NCI-H1092 treated with DMSO at 0.1 percent for 48 hours (cell line): ENCODE data around the gene ZNF614.
"Not testable (repeated sequence)": the region's sequence is repeated elsewhere in the genome, so short reads cannot be mapped to it uniquely, and the experiment has no call there.

ENCODE experiments used
- DNase-seq: peaks from one replicate; lab custom pipeline; 2025; lab: John Stamatoyannopoulos, UW

The ZNF614 gene

GRCh38 chr19:52028027-52028779 is at the start of gene ZNF614:
TSS of gene ZNF614 (minus strand) at chr19:52028379. CDS start at chr19:52025745, 2,634 bp downstream.
- peak; percentile 84 for DNase-seq

GRCh38 chr19:52070496-52070895 is 42.3 kb upstream of the ZNF614 start:
- no peak for DNase-seq

- no peak for DNase-seq
Measured at GRCh38 chr19:52069653-52070052, 41.5 kb upstream of the ZNF614 start.

- no peak for DNase-seq
Measured at GRCh38 chr19:52066258-52066863, 38.2 kb upstream of the ZNF614 start.

- DNase-seq: no peak
Measured at GRCh38 chr19:52065399-52065798, 37.2 kb upstream of the ZNF614 start.

GRCh38 chr19:52056480-52056879 is 28.3 kb upstream of the ZNF614 start:
- DNase-seq: not testable (repeated sequence)

- not testable (repeated sequence) for DNase-seq
Measured at GRCh38 chr19:52051736-52052135, 23.6 kb upstream of the ZNF614 start.

- DNase-seq: peak; percentile 85
Measured at GRCh38 chr19:52048555-52049501, 20.6 kb upstream of the ZNF614 start, which contains the start of gene ZNF432. TSS of gene ZNF432 (minus strand) at chr19:52048838. CDS start at chr19:52046868, 1,970 bp downstream.

GRCh38 chr19:52039169-52039568 is 11.0 kb upstream of the ZNF614 start:
- DNase-seq: no peak

GRCh38 chr19:52034051-52034728 is 6.0 kb upstream of the ZNF614 start:
- DNase-seq: no peak

GRCh38 chr19:52028780-52029123 is 573 bp upstream of the ZNF614 start:
- DNase-seq: no peak

GRCh38 chr19:52026255-52026990 is 1.8 kb downstream of the ZNF614 start:
- DNase-seq: not testable (repeated sequence)

GRCh38 chr19:52024478-52024877 is 3.7 kb downstream of the ZNF614 start:
- not testable (repeated sequence) for DNase-seq

- no peak for DNase-seq
Measured at GRCh38 chr19:52022193-52022592, 6.0 kb downstream of the ZNF614 start.

- DNase-seq: no peak
Measured at GRCh38 chr19:52020506-52020905, 7.7 kb downstream of the ZNF614 start.

- no peak for DNase-seq
Measured at GRCh38 chr19:52010674-52011073, 17.5 kb downstream of the ZNF614 start.

GRCh38 chr19:52007806-52008557 is 20.2 kb downstream of the ZNF614 start, which contains the start of gene ZNF615:
TSS of gene ZNF615 (minus strand) at chr19:52008211. CDS start at chr19:52003711, 4,500 bp downstream.
- DNase-seq: peak; percentile 77

GRCh38 chr19:52007451-52007805 is 20.8 kb downstream of the ZNF614 start:
- DNase-seq: no peak

GRCh38 chr19:51994048-51994644 is 34.0 kb downstream of the ZNF614 start:
- no peak for DNase-seq

GRCh38 chr19:51993422-51993821 is 34.8 kb downstream of the ZNF614 start:
- no peak for DNase-seq
